GM23248 (cell line): ENCODE data around the gene ADPRM.

Source experiments
- EZH2 ChIP-seq: fragments of 200-600 bp; sonication (generic); IDR thresholded peaks from 2 replicates; pipeline ENCODE4 v1.6.1; 2018; ENCODE audit warnings: antibody characterized with exemption, mild to moderate bottlenecking; ENCODE audit not compliant: insufficient read depth, poor library complexity, severe bottlenecking
- EZH2phosphoT487 ChIP-seq: fragments of 200-600 bp; sonication (generic); IDR thresholded peaks from 2 replicates; pipeline ENCODE4 v1.6.1; 2018; ENCODE audit warnings: antibody characterized with exemption, moderate library complexity, mild to moderate bottlenecking, low read depth; ENCODE audit not compliant: insufficient read depth

DNA sequence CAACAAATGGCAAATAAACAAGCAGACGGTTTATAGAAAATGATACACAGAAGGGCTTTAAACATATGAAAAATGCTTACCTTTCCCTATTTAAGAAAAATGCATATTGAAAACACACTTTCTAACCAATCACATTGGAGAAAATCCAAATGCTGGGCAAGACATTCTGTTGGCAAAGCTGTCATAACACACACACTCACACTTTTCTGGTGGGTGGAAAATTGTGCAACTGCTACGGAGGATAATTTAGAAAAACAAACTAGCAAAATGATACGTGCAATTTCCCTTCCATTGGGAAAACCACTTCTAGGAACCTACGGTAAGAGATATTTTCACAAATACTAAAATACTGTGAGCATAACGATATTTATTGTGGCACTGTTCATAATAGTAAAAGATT, 30.5 kb upstream of the ADPRM start:
- TF ChIP-seq EZH2, result no peak
- TF ChIP-seq EZH2phosphoT487, result no peak
